Jurkat, Clone E6-1 (cell line): ENCODE measurements around the gene FGGY.
"Not testable (repeated sequence)": the region's sequence is repeated elsewhere in the genome, so short reads cannot be mapped to it uniquely, and the experiment has no call there.

Source experiments
- DNase-seq: peaks from one replicate; pipeline ENCODE4 v3.0.0-alpha.2; 2011; ENCODE audit warnings: low read depth, low spot score
- H3K4me3 ChIP-seq: 2 replicates; pipeline ENCODE4 v1.5.1; 2011; ENCODE audit warnings: mild to moderate bottlenecking, low read length, control low read depth, moderate library complexity

The FGGY gene

DNA sequence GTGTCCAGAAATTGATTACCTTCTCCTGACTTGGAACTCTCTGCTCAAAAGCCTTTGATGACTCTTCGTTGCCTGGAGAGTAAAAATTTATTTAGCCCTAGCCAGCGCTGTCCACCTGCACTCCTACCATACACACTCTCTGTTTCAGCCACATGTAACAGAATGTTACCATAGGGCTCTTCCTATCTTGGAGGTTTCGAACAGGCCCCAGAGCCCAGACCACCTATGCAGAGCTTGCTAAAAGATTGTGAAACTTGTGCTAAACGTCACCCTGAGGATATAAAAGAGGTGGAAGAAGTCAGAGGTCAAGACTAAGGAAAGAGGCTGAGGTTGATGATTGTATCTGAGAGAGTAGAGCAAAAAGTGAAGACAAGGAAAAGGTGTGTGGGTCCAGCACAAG, 280.9 kb downstream of the FGGY start:
- no peak for DNase-seq
- no peak overlapping the region for H3K4me3 ChIP-seq

DNA sequence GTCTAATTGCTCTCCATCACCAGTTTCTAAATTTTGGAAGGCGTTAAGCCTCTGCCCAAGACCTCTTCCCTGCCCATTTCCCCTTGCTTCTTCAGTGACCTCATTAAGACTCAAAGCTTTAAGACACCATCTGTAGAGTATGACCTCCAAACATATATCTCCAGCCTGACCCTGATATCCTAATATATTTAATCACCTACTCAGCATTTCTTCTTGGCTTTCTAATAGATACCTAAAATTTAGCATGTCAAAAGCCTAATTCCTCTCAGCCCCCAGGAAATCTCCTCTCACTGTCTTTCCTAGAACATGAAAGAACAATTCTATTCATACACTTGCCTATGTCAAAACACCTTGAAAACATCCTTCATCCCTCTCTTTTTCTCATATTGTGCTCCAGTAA, 282.3 kb downstream of the FGGY start:
- no peak overlapping the region for H3K4me3 ChIP-seq
- no peak for DNase-seq

- H3K4me3 ChIP-seq, result no peak overlapping the region
- DNase-seq, result no peak
Measured at GRCh38 chr1:59580257-59580656, 283.4 kb downstream of the FGGY start.

DNA sequence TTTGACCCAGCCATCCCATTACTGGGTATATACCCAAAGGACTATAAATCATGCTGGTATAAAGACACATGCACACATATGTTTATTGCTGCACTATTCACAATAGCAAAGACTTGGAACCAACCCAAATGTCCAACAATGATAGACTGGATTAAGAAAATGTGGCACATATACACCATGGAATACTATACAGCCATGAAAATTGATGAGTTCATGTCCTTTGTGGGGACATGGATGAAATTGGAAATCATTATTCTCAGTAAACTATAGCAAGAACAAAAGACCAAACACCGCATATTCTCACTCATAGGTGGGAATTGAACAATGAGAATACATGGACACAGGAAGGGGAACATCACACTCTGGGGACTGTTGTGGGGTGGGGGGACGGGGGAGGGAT, 295.5 kb downstream of the FGGY start:
- DNase-seq, H3K4me3 ChIP-seq: not testable (repeated sequence)

DNA sequence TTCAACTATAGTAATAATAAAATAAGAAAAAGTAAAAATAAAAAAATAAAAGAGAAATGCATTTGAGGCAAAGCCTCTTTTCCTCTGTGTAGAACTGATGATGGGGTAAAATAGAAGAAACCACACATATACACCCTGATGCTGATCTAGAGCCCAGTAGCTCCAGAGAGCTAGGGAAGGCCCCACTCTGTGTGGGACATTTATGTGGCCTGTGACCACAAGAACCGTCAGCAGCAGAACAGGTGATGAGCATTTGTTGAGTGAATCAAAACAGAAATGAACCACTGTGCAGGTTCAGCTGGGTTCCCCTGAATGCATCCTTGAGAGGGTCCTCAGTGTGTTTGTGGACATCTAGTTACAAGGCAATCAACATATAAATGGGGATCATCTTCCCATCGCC, 296.0 kb downstream of the FGGY start:
- H3K4me3 ChIP-seq, result no peak overlapping the region
- DNase-seq, result peak; percentile 56

GRCh38 chr1:59593798-59594790, 297.2 kb downstream of the FGGY start:
- no peak for DNase-seq
- no peak overlapping the region for H3K4me3 ChIP-seq

DNA sequence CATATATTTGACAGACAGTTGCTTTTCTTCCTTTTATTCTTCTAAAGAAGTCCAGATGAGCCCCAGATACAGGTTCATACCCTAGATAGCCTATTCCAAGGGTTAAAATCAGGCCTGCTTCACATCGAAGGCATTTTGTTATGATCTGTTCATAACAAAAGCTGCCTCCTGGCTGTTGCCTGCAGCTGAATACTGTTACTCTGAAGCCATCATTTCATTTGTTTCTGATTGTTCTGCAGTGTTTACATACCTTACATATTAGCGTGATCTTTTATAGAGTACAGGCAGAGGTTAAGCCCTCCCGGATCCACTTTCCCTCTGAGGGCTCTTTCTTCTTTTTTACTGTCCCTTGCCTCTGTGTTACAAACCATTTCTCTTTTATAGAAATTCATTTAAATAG, 298.9 kb downstream of the FGGY start:
- DNase-seq, result no peak
- no peak overlapping the region for H3K4me3 ChIP-seq

GRCh38 chr1:59596432-59596831, 299.5 kb downstream of the FGGY start:
- DNase-seq, result no peak
- H3K4me3 ChIP-seq, result no peak overlapping the region

GRCh38 chr1:59596956-59597355, 300.1 kb downstream of the FGGY start:
- DNase-seq, result no peak
- H3K4me3 ChIP-seq, result no peak overlapping the region

- DNase-seq, result no peak
Measured at GRCh38 chr1:59597420-59598119, 300.7 kb downstream of the FGGY start.

DNA sequence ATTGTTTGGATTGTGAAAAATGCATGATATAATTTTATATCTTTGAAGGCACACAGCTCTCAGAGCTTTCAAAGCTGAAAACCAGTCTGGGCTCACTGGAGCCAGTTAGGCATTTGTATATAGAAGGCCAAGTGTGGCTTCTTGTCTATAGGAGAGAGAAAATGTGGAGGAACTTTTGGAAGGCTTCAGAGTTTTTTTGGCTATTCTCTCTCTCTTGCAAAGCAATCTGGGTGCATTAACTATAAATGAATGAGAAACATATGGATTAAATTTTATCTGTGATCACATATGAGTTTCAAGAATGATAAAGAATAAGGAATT, 301.2 kb downstream of the FGGY start:
- no peak overlapping the region for H3K4me3 ChIP-seq
- no peak for DNase-seq

More at GRCh38 chr1:59597420-59598119, 300.7 kb downstream of the FGGY start:
- no peak overlapping the region for H3K4me3 ChIP-seq

DNA sequence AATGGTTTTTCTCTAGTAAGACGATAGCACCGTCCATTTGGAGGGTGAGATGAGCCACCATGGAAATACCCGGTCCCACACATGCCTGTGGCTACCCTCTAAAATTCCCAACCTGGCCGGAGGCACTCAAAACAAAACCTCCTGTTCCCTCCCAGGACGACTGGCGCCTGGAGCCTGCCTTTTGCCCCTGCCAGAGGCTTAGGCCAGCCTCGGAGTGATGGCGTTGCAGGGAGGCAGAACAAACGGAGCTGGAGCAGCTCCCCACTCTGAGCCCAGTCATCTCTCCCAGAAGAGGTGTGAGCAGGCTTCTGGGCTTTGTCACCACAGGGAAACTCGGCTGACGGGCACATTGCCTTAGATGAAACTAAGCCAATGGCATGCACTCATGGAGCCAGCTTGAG, 304.1 kb downstream of the FGGY start:
- no peak overlapping the region for H3K4me3 ChIP-seq
- DNase-seq, result no peak

DNA sequence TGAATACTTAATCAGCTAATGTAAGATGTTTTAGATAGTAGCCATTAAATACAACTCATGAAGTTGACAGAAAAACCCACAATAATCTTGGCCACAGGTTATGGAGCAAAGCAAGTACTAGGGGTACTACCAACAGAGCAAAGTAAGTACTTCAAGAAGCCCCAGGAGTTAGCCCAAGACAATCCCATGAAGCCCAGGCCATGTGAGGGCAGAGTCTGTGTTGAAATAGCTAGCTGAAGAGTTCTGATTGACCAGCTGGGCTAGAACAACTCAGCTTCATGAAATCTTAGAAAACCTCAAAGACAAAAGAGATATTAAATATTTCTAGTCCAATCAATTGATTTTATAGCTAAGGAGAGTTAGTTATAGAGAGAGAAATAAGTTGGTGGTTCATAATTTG, 304.9 kb downstream of the FGGY start:
- DNase-seq, result no peak

DNA sequence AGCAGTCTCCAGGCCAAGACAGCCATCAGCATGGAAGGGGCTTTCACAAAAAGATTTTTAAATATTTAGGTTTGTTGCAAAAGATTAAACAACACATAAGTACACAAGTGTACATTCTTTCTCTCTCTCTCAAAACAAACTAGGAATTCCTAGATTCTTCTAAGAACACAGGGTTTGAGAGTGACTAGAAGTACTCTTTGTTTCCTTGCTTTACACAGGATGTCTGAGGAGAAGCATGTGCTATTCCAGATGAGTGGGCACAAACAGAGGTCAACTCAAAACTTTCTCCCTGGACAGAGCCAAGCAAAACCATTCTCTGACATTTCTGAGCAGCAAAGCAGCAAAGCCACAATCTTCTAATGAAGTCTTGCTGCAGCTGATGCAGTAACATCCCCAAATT, 307.3 kb downstream of the FGGY start:
- DNase-seq, result no peak
- no peak overlapping the region for H3K4me3 ChIP-seq

More for the DNA sequence above, 304.9 kb downstream of the FGGY start:
- H3K4me3 ChIP-seq, result no peak overlapping the region

DNA sequence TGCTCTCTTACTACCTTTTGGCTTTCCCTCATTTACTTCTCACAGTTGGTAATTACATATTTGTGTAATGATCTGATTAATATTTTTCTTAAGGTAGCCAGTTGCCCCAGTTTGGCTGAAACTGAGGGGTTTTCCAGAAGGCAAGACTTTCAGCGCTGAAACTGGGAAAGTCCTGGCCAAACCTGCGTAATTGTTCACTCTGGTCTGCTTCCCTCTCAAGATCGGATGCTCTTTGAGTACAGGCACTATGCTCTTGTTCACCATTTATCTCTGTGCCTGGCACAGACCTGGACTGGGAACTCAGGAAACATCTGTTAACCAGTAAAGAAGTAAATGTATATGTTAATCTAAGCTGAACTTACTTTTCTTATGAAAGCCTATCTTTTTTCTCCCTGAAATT, 308.3 kb downstream of the FGGY start:
- DNase-seq, result no peak
- H3K4me3 ChIP-seq, result no peak overlapping the region

DNA sequence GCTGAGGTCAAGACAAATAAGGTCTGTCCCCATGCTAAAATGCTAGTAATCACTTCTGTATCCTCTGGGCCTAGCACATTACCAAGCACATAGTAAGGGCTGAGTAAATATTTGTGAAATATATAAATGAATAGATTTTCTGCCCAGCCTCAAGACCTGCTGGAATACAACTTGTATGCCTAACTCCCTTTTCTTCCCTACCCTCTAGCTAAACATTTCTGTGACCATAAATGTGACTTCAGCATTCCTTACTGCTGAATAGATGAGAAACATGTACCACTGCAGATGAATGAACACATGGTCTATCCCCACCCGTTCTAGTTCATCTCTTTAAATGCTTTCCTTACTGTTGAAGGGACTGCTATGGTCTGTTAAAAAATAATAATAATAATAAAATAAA, 308.9 kb downstream of the FGGY start:
- DNase-seq, result no peak
- H3K4me3 ChIP-seq, result no peak overlapping the region

DNA sequence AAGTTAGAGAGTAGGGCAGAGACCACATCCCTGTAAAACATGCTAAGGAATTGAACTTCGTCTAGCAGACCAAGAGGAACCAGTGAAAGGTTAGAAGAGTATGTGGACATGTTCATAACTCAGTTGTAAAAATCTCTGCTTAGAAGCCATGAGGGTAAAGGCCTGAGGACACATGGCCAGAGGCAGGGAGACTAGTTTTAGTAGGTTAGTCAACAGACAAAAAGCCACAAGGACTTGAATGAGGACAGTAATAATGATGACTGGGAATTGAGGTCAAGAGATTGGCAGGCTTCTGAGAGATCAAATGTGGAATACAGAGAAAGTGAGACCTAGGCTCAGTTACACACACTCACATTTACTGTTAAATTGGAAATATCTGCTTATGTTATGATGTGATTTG, 312.4 kb downstream of the FGGY start:
- no peak for DNase-seq
- no peak overlapping the region for H3K4me3 ChIP-seq

- H3K4me3 ChIP-seq, DNase-seq: not testable (repeated sequence)
Measured at GRCh38 chr1:59610499-59610898, 313.6 kb downstream of the FGGY start.

DNA sequence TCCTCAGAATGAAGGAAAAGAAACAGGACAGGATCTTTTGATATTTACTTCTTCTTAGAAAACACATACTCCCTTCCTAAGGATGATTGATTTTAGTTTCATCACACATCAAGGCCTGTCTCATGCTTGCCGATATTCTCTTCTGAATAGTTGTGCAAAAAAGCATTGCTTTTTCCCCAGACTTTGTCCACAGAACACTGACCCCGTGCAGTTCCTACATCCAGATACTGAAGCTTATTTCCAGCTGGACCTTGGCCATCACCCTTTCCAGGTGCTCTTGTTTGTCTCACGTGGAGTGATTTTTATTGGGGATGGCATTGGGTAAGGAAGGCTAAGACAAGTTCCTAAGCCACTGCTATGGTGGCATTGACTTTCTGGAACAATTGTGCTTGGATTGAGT, 320.5 kb downstream of the FGGY start:
- H3K4me3 ChIP-seq, result no peak overlapping the region
- DNase-seq, result no peak

DNA sequence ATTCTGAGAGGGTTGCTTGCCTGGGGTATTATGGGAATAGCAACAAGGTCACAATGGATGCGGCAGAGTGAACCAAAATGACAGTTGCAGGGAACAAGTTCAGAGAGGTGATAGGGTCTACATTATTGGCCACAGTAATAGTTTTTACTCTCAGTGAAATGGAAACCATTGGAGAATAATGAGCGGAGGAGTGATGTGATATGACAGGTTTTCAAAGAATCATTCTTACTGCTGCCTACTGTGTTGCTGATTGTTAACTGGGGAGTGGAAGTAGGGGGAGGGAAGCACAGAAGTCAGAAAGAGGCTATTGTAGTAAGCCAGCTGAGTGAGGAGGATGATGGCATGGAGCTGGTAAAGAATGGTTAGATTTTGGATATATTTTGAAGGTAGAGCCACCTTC, 322.7 kb downstream of the FGGY start:
- H3K4me3 ChIP-seq, result no peak overlapping the region
- no peak for DNase-seq

DNA sequence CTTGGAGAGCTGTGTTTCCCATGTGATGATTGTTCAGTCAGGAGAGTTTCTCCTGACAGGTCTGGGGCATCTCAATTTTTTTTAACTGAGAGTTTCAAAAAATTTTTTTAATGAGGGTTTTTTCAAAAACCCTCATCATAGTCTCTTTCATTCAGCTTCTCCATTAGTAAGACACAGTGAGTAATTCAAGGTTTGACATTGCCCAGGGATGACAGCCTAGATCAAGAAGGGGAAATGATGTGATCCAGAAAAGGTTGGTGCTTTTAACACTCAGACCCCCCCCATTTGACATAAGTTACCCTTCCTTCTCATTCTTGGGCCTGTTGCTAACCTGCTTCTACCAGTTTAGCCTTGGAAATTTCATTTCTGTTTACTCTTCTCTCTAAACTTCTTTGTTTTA, 328.5 kb downstream of the FGGY start:
- DNase-seq, result no peak
- no peak overlapping the region for H3K4me3 ChIP-seq
